Measurements from ENCODE around the gene VIPR2.

GRCh38 chr7:159138508-159138907 is 6.2 kb downstream of the VIPR2 start:
- TF ChIP-seq, protein P1, sequence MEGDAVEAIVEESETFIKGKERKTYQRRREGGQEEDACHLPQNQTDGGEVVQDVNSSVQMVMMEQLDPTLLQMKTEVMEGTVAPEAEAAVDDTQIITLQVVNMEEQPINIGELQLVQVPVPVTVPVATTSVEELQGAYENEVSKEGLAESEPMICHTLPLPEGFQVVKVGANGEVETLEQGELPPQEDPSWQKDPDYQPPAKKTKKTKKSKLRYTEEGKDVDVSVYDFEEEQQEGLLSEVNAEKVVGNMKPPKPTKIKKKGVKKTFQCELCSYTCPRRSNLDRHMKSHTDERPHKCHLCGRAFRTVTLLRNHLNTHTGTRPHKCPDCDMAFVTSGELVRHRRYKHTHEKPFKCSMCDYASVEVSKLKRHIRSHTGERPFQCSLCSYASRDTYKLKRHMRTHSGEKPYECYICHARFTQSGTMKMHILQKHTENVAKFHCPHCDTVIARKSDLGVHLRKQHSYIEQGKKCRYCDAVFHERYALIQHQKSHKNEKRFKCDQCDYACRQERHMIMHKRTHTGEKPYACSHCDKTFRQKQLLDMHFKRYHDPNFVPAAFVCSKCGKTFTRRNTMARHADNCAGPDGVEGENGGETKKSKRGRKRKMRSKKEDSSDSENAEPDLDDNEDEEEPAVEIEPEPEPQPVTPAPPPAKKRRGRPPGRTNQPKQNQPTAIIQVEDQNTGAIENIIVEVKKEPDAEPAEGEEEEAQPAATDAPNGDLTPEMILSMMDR (IDR thresholded peaks at IDR 0.05) = no peak
- no peak for TF ChIP-seq POLR2A (IDR thresholded peaks at IDR 0.05)
